HG03097 (cell line): ENCODE measurements around the gene MDM2.

Experiments
- ATAC-seq: cut with Tn5 transposase; IDR thresholded peaks from one replicate; pipeline ENCODE4 v1.9.1; 2021; ENCODE audit not compliant: unreplicated experiment, low FRiP score

MDM2 gene

DNA sequence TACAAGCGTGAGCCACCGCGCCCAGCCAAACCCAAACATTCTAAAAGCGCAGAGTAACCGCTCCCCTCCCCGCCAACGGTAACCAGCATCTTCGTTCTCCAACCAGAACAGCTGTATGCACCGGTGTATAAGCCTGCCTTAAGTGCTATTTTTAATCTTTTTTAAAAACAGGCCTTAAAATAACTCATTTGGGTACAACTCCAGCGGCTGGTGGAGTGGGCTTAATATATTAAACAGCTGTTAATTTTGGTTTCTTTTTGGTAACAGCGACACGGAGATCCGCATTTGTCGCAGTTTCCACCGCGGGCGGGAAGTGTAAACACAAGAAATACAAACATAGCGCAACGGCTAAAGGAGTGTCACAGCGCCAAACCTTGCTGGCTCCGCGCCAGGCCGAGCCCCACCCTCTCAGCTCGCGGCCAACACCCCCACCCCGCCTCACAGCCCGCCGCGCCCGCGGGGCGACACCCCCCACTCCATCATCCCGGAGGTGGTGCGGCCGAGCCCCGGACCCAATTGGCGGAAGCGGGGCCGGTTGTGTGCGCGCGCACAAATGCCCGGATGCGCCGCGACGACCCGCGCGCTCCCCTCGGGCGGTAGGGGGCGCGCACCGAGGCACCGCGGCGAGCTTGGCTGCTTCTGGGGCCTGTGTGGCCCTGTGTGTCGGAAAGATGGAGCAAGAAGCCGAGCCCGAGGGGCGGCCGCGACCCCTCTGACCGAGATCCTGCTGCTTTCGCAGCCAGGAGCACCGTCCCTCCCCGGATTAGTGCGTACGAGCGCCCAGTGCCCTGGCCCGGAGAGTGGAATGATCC is at the start of gene MDM2:
TSS of gene MDM2 (plus strand) at position 602 of the 812 bp plus-strand sequence. CDS start 301 bp downstream, outside the sequence.
- ATAC-seq, result peak; percentile 77

DNA sequence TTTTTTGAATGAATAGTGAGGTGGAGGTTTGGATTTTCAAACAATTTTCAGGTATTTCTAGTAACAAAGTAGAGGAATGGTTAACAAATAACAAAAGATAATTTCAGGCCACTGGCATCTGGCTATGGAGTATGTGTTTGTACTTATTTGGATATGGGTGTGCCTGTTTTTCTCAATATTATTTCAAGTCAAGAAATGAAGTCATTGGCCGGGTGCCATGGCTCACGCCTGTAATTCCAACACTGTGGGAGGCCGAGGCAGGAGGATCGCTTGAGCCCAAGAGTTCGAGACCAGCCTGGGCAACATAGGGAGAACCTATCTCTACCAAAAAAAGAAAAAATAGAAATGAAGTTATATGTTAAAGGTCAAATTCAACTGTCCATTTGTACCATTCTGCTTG is 48.1 kb upstream of the MDM2 start:
- ATAC-seq, result no peak

DNA sequence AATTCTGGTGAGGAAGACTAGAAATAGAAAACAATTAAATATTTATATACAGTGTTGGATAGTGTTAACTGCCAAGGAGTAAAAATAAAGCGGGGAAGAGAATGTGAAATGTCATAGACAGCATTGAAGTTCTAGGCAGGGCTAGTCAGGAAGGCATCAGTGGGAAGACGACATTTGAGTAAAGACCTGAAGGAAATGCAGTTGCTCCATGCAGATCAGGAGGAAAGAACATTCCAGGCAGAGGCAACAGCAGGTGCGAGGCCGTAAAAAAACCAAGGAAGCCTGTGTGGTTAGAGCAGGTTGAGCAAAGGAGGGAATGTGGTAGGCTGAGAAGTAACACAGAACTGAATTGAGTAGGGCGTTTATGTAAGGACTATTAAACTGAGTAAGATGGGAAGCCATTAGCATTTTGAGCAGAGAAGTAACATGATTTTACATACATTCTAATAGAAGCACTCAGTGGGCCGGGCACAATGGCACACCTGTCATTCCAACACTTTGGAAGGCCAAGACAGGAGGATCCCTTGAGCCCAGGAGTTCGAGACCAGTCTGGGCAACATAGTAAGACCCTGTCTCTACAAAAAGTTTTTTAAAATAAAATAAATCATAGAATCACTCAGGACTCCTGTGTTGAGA is 47.1 kb upstream of the MDM2 start:
- ATAC-seq, result no peak

DNA sequence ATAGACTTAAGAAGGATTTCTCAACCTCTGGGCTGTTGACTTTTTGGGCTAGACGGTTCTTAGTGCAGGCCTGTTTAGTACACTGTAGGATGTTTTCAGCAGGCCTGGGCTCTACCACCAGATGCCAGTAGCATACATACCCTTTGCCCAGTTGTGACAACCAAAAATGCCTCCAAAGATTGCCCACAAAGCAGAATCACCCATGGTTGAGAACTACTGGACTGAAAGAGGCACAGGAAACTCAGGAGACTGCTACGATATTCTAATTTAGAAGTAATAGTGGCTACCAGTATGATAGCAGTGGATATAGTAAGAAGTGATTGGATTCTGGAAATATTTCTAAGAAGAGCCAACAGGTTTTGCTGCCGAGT is 46.5 kb upstream of the MDM2 start:
- no peak for ATAC-seq

DNA sequence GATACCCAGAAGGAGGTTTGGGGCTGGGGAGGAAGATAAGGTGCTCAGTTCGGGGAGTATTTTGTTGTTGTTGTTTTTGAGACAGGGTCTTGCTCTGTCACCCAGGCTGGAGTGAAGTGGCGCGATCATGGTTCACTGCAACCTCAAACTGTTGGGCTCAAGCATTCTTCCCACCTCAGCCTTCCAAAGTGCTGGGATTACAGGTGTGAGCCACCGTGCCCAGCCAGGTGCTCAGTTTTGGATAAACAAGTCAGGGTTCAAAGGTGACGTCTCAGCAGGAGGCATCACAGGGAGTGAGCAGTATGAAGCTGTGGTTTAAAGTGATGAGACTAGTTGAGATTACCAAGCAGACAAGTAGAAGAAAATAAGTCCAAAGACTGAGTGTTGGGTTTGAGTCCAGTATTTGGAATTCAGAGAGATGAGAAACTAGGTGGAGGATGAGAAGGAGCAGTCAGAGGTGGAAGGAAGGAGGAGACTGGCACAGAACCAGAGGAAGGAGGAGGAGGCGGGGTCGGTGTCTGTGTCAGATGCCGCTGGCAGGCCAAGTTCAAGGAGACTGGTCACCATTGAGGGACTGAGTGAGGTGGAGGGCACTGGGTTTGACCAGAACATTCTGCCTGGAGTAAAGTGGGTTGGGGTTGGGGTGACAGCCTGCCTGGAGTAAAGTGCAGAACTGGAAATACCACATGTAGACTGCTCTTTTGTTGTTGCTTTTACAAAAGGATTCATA is 45.9 kb upstream of the MDM2 start:
- no peak for ATAC-seq

DNA sequence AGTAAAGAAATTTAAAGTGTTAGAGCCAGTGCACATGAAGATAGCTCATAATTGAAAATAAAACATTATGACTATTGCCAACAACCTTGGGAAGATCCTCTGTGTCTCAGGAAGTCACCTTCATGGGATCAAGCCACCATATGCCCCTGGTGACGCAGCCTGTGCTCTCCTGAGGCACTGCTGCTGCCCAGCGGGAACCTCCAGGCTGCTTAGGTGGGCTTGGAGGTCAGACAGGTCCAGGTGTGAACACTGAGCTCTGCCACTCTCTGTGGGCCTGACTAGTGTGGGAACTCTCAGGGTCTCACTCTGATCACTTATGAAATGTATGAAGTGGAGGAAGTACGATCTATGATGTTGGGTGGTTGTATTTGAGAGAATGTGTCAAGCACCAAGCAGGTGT is 45.3 kb upstream of the MDM2 start:
- ATAC-seq, result no peak

DNA sequence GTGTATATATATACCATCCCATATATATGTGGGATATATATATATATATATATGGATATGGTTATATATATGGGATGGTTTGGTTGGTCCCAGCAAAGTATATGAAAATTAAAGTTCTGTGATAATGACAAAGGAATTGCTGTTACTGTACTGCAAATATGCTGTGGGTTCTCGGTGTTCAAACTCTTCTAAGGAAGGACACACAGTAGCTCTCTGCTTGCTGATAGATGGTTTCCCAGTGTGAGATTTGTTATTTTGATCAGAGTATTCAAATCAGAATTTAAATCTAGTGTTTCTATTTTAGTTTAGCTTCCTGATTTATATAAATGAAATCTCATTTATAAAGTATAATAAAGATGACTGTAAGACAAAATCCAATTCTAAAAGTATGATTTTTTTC is 42.3 kb upstream of the MDM2 start:
- no peak for ATAC-seq

DNA sequence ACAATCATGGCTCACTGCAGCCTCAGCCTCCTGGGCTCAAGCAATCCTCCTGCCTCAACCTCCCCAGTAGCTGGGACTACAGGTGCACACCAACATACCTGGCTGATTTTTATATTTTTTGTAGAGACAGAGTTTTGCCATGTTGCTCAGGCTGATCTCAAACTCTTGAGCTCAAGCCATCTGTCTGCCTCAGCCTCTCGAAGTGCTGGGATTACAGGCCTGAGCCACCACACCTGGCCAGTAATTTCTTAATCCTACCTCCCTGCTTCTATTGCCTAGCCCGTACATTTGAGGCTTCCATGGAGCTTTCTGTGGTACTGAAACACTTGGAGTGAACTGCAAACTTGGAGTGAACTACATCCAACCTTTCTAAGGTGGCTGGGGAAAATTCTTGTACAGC is 41.3 kb upstream of the MDM2 start:
- no peak for ATAC-seq

DNA sequence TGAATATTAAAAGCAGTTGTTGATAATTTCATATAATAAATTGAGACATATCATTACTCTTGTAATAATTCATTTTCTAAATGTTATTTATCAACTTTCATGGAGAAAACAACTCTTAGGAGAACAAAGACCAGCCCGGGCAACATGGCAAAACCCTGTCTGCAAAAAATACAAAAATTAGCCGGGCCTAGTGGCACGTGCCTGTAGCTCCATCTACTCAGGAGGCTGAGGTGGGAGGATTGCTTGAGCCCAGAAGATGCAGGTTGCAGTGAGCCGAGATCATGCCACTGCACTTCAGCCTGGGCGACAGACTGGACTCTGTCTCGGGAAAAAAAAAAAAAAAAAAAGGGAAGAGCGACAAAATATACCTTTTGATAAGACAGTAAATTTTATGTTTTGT is 40.8 kb upstream of the MDM2 start:
- ATAC-seq, result no peak

DNA sequence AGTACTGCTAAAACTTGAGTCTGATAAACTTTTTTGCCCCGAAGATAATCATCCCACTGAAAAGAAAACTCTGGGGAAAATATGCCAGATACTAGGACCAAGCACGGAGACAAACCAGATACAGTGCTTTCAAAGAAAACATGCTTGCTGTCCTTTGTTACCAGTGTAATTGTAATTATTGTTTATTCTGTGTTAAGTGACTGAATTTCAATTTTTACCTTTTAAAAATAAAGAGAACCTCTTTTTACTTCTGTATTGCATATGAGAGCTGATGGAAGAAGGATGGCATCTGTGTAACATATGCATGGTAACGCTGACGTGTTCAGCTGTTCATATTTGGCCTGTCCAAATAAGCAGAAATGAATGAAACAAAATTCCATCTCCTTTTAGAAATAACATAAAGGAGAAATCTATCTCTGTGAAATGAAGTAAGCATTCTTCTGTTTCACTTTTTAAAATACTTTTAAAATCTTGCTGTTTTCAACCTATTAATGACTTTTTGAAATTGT is 39.5 kb upstream of the MDM2 start:
- ATAC-seq, result no peak

DNA sequence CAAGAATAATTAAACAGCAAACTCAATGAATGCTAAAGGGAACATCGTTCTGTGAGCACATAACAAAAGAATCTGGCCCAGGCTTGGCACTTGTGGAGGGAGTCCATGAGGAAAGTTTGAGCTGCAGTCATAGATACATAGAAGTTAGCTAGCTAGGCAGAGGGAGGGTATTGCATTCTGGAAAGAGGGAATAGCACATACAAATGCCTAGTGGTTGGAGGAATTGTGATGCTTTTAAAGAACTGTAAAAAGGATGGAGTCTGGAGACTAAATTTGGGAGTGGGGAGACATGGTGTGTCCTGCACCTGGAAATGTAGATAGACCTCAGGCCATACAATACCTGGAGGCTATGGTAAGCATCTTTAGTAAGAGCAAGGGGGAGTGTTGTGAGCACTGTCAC is 38.0 kb upstream of the MDM2 start:
- no peak for ATAC-seq

DNA sequence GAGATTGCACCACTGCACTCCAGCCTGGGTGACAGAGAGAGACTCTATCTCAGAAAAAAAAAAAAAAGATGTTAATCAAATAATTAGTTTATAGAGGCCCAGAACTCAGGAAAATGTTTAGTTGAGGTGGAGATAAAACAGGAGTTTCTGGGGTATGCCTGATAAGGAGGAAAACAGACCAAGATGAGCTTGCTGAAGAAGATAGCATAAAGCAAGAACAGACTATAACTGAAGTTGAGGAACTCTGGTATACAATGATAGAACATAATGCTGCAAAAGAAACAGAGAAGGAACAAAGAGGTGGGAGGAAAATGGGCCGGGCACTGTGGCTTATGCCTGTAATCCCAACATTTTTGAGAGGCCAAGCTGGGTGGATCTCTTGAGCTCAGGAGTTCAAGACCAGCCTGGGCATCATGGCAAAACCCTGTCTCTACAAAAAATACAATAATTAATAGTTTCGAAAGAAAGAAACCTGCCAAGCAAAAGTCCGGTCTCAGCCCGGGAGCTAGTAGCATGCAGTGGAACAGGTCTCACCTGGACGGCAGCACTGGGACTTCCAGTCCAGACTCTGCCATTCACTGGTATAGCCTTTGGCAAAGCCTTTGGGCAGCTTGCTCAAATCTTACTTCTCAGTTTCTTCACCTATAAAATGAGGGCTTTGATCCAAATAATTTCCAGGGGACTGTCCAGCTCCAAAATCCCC is 36.6 kb upstream of the MDM2 start:
- ATAC-seq, result no peak

DNA sequence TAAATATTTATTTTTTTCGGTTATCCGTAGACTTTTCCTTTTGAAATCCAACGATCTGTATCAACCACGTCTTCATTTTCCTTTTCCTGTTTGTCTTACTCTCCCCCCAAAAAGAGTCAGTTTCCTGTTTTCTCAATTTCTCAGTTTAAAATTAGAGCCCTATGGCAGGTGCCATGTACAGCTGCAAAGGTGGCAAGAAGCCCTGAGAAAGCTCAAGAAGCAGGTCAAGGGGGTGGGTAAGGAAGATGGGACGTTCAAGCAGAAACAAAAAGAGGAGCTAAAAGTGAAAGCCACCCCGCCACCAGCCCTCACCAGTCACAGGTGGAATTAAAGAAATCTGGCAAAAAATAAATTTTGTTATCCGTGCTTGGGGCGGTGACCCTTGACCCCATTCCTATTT is 35.3 kb upstream of the MDM2 start:
- ATAC-seq, result no peak

DNA sequence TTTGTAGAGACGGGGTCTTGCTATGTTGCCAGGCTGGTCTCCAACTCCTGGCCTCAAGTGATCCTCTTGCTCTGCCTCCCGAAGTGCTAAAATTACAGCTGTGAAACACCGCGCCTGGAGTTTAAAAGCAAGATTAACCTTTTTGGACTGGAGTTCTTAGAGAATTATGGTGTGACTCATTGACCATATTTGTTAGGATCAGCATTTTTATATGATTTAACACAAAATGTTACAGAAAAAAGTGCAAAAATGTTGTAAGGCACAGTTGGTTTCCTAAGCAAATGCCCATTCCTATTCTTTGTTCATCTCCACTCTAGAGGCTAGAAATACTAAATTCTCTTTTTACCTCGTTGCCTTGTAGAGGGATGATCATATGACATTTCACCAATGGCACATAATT is 34.4 kb upstream of the MDM2 start:
- no peak for ATAC-seq

DNA sequence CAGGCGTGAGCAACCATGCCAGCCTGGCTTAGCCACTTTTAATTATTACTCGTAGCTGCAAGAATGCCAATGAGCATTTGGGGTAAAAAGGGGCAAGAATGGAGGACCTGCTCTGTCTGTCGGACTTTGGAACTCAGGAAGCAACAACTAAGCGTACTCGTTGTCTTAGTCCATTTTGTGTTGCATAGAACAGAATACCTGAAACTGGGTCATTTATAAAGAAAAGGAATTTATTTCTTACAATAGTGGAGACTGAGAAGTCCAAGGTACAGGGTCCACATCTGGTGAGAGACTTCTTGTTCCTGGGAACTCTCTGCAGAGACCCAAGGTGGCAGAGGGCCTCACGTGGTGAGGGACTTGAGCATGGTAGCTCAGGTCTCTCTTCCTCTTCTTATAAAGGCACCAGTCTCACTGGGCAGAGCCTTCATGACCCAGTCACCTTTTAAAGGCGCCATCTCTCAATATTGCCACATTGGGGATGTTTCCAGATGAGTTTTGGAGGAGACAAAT is 32.8 kb upstream of the MDM2 start:
- ATAC-seq, result no peak

DNA sequence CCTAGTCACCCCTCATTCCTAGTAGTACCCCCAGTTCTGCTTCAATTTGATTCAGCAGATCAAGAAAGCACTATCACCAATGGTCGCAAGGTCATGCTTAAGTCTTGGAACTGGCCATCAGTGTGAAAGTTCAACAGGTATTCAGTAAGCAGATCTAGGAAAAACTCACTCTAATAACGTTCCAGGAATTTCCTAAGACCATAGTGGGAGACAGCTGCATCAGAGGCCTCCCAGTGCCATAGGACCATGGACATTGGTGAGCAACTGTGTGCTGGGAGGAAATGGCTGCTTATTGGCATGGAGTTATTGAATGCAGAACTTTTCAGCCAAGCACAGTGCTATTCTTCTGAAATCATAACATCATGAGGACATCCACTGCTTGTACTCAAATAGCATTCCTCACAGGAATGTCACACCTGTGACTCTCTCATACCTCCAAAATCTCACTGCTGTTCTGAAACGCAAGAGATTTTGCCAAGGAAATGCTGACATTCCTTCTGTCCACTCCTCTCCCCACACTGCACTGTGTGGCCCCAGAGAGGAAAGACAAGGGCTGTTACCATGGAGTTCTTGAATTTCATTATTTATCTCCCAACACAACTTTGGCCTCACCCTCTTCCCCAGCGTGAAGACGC is 30.9 kb upstream of the MDM2 start:
- ATAC-seq, result no peak

DNA sequence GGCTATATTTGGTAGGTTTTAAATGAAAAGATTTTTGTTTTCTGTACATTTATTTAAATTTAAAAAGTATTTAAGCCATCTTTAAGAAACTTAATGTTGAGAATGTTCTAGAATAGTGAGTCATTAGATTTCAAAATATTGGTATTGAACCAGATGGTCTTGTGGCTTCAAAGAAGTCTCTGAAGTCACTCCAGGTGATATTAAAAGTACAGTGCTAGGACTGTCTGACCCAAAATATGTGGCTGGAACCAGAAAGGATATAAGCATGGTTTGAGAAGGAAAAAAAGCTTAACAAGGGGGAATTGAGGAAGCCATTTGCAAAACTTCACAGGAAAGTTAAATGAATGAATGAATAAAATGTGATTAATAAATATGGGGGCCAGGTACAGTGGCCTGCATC is 28.7 kb upstream of the MDM2 start:
- no peak for ATAC-seq

DNA sequence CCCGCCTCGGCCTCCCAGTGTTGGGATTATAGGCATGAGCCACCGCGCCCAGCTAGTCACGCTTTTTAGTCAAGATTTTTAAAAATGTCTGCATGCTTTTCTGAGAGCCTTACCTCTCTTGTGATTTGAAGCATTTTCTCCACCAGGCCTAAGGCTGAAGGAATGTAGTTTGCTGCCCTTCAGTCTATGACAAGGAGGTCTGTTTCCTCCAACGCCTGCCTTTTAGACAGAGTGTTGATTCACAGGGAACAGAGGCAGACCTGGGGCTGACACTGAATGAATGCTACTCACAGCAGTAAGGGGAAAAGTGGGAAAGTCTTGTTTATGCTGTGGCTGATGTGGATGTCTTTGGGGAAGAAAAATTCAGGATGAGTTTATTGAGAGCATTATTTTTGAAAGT is 27.2 kb upstream of the MDM2 start:
- ATAC-seq, result no peak

DNA sequence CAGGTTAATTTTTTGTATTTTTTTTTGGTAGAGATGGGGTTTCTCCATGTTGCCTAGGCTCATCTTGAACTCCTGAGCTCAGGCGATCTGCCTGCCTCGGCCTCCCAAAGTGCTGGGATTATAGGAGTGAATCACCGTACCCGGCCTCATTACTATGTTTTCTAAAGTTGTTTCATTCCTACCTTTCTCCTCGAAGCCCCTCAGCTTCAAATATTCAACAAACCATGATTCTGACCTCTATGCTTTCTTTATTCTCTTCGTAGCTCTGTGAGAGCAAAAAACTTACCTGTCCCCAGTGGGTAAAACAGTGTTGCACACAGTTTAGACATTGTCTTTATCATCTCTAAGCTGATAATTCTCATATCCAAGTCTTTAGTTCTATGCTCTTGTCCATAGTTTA is 26.2 kb upstream of the MDM2 start:
- ATAC-seq, result no peak

DNA sequence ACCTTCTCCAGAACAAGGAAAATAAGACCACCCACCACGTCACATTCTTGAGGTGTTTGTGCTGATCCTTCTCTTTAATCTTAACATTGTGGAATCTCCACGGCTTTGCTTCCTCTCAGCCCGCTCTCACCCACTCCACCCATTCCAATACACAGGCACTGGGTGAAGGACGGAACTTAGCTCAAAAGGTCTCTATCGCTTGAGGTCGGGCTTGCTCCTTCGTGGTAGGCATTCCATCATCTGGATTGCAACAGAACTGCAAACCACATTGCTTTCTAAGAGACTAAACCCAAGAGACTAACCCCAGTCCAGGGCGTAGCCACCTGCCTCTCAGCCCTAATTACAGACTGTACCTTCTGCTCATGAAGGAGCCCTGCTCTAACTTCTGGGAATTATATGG is 24.0 kb upstream of the MDM2 start:
- no peak for ATAC-seq
